22Rv1 (cell line): ENCODE results near the gene GON4L.
"Not testable (repeated sequence)": the region's sequence is repeated elsewhere in the genome, so short reads cannot be mapped to it uniquely, and the experiment has no call there.

ENCODE experiments used
- ZFX ChIP-seq: fragments of 450-650 bp; IDR thresholded peaks from 2 replicates; pipeline ENCODE4 v1.6.1; 2017; ENCODE audit warnings: antibody characterized with exemption, borderline replicate concordance
- TF ChIP-seq, protein P1 (sequence below): fragments of 450-650 bp; IDR thresholded peaks from 2 replicates; pipeline ENCODE4 v1.5.1; 2017; ENCODE audit warnings: mild to moderate bottlenecking

DNA sequence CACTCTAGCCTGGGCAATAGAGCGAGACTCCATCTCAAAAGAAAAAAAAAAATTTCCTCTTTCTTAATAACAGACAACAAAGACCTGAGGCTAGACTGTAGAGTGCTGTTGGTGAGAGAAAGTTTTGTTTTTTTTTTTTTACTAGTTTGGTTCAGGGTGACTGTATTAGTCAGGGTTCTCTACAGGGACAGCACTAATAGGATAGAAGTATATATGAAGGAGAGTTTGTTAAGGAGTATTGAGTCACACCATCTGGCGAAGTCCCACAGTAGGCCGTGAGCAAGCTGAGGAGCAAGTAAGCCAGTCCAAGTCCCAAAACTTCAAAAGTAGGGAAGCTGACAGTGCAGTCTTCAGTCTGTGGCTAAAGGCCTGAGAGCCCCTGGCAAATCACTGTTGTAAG lies 145.6 kb downstream of the GON4L start:
- TF ChIP-seq, protein P1, sequence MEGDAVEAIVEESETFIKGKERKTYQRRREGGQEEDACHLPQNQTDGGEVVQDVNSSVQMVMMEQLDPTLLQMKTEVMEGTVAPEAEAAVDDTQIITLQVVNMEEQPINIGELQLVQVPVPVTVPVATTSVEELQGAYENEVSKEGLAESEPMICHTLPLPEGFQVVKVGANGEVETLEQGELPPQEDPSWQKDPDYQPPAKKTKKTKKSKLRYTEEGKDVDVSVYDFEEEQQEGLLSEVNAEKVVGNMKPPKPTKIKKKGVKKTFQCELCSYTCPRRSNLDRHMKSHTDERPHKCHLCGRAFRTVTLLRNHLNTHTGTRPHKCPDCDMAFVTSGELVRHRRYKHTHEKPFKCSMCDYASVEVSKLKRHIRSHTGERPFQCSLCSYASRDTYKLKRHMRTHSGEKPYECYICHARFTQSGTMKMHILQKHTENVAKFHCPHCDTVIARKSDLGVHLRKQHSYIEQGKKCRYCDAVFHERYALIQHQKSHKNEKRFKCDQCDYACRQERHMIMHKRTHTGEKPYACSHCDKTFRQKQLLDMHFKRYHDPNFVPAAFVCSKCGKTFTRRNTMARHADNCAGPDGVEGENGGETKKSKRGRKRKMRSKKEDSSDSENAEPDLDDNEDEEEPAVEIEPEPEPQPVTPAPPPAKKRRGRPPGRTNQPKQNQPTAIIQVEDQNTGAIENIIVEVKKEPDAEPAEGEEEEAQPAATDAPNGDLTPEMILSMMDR = not testable (repeated sequence)
- not testable (repeated sequence) for TF ChIP-seq ZFX
